ENCODE data around the gene AKAIN1.

AKAIN1 gene

GRCh38 chr18:5180254-5180653 is 16.8 kb downstream of the AKAIN1 start:
- no peak for TF ChIP-seq GABPA (IDR thresholded peaks at IDR 0.05; ENCODE audit: low read depth)
- TF ChIP-seq CTCF (IDR thresholded peaks at IDR 0.05; ENCODE audit: insufficient read depth, low read length), result no peak
- TF ChIP-seq REST (IDR thresholded peaks at IDR 0.05; ENCODE audit: insufficient replicate concordance, low read depth), result no peak
- TF ChIP-seq SPI1 (IDR thresholded peaks at IDR 0.05; ENCODE audit: borderline replicate concordance, low read depth), result no peak
- no peak for TF ChIP-seq POLR2AphosphoS5 (IDR thresholded peaks at IDR 0.05; ENCODE audit: low read depth)
- DNase-seq (ENCODE audit: low read depth in 1 of 2, low spot score in 1 of 2), result no peak
- H3K27ac ChIP-seq (replicated peaks), result no peak overlapping the region

GRCh38 chr18:5178519-5178918 is 18.5 kb downstream of the AKAIN1 start:
- no peak overlapping the region for H3K27ac ChIP-seq (replicated peaks)
- TF ChIP-seq GABPA (IDR thresholded peaks at IDR 0.05; ENCODE audit: low read depth) (no peak), CTCF (IDR thresholded peaks at IDR 0.05; ENCODE audit: insufficient read depth, low read length) (no peak), POLR2AphosphoS5 (IDR thresholded peaks at IDR 0.05; ENCODE audit: low read depth) (no peak), SPI1 (IDR thresholded peaks at IDR 0.05; ENCODE audit: borderline replicate concordance, low read depth) (no peak), REST (IDR thresholded peaks at IDR 0.05; ENCODE audit: insufficient replicate concordance, low read depth) (no peak)
- no peak overlapping the region for H3K4me3 ChIP-seq (replicated peaks; ENCODE audit: insufficient read depth, low read length)
- no peak for DNase-seq (ENCODE audit: low read depth in 1 of 2, low spot score in 1 of 2)
- no peaks in the 10 kb centered on the region for H3K27me3 ChIP-seq (ENCODE audit: insufficient read depth, poor library complexity, severe bottlenecking)

More at GRCh38 chr18:5180254-5180653, 16.8 kb downstream of the AKAIN1 start:
- Histone ChIP-seq H3K27me3 (ENCODE audit: insufficient read depth, poor library complexity, severe bottlenecking) (peaks cover 2% of the 10 kb centered on the region), H3K4me3 (replicated peaks; ENCODE audit: insufficient read depth, low read length) (no peak overlapping the region)

- Histone ChIP-seq H3K27ac (replicated peaks) (no peak overlapping the region; the same call in 1 of the 2 replicates), H3K27me3 (ENCODE audit: insufficient read depth, poor library complexity, severe bottlenecking) (no peaks in the 10 kb centered on the region), H3K4me3 (replicated peaks; ENCODE audit: insufficient read depth, low read length) (no peak overlapping the region)
- TF ChIP-seq REST (IDR thresholded peaks at IDR 0.05; ENCODE audit: insufficient replicate concordance, low read depth), result no peak
- peak; percentile 57; the same call in 1 of the 2 replicates for TF ChIP-seq SPI1 (IDR thresholded peaks at IDR 0.05; ENCODE audit: borderline replicate concordance, low read depth)
- TF ChIP-seq CTCF (IDR thresholded peaks at IDR 0.05; ENCODE audit: insufficient read depth, low read length), result no peak
- 0 out of 2 replicates have a peak, but pooled peaks have one; percentile 21 for TF ChIP-seq GABPA (IDR thresholded peaks at IDR 0.05; ENCODE audit: low read depth)
- TF ChIP-seq POLR2AphosphoS5 (IDR thresholded peaks at IDR 0.05; ENCODE audit: low read depth), result no peak
- peak; percentile 45 to 64 for DNase-seq (ENCODE audit: low read depth in 1 of 2, low spot score in 1 of 2)
Observed at GRCh38 chr18:5175378-5175777, 21.7 kb downstream of the AKAIN1 start.

All from HL-60 (cell line).